ENCODE results near the gene CCDC33.

Gene CCDC33

DNA sequence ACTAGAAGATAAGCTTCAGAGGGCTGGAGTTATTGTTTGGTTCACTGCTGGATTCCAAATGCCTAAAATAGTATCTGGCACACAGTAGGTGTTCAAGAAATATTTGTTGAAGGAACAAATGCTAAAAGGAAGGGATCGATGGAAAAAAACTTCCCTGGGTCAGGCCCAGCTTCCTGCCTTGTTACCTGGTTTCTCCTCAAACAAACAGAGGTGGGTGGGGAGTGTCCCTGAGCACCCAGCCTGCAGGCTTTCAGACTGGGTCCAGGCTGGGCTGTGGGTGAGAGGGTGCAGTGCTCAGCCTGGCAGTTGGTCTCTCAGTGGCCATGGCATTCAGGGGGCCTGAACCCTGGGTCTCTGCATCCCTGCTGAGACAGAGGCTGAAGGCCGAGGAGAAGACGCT, 19.2 kb upstream of the CCDC33 start:
- Histone ChIP-seq H3K36me3 (replicated peaks; ENCODE audit: low read depth, low read length) (no peaks in the 10 kb centered on the region), H3K4me1 (ENCODE audit: low read length) (peaks cover 4% of the 10 kb centered on the region; the same call in 1 of the 2 replicates), H3K79me2 (ENCODE audit: low read length) (no peaks in the 10 kb centered on the region), H3K9me3 (ENCODE audit: insufficient read depth, low read length) (no peaks in the 10 kb centered on the region), H3K4me3 (ENCODE audit: low read length) (no peak overlapping the region), H3K9ac (ENCODE audit: low read length) (no peak overlapping the region), H4K20me1 (ENCODE audit: insufficient read depth, low read length) (no peaks in the 10 kb centered on the region), H3K27me3 (ENCODE audit: low read depth, low read length) (peaks cover 37% of the 10 kb centered on the region), H3K4me2 (ENCODE audit: low read length) (no peak overlapping the region), H3K27ac (ENCODE audit: low read length) (no peak overlapping the region), H2AFZ (ENCODE audit: low read depth, low read length) (no peak overlapping the region)
- TF ChIP-seq EZH2phosphoT487 (IDR thresholded peaks at IDR 0.05; ENCODE audit: low read depth) (no peak), CTCF (IDR thresholded peaks at IDR 0.05; ENCODE audit: low read depth, low read length) (no peak)

- no peak for TF ChIP-seq CTCF (IDR thresholded peaks at IDR 0.05; ENCODE audit: low read depth, low read length)
- TF ChIP-seq EZH2phosphoT487 (IDR thresholded peaks at IDR 0.05; ENCODE audit: low read depth): no peak
- Histone ChIP-seq H3K36me3 (replicated peaks; ENCODE audit: low read depth, low read length) (no peaks in the 10 kb centered on the region), H3K4me1 (ENCODE audit: low read length) (peaks cover 8% of the 10 kb centered on the region), H4K20me1 (ENCODE audit: insufficient read depth, low read length) (no peaks in the 10 kb centered on the region), H3K9ac (ENCODE audit: low read length) (no peak overlapping the region), H3K79me2 (ENCODE audit: low read length) (no peaks in the 10 kb centered on the region), H3K27ac (ENCODE audit: low read length) (no peak overlapping the region), H3K4me2 (ENCODE audit: low read length) (no peak overlapping the region), H3K4me3 (ENCODE audit: low read length) (no peak overlapping the region), H3K27me3 (ENCODE audit: low read depth, low read length) (peaks cover 47% of the 10 kb centered on the region), H2AFZ (ENCODE audit: low read depth, low read length) (no peak overlapping the region), H3K9me3 (ENCODE audit: insufficient read depth, low read length) (no peaks in the 10 kb centered on the region)
Measured at GRCh38 chr15:74217907-74218885, 17.9 kb upstream of the CCDC33 start.

- H3K4me3 ChIP-seq (ENCODE audit: low read length): no peak overlapping the region
- H3K4me2 ChIP-seq (ENCODE audit: low read length): no peak overlapping the region
- H3K9ac ChIP-seq (ENCODE audit: low read length): no peak overlapping the region
- H3K27ac ChIP-seq (ENCODE audit: low read length): no peak overlapping the region
- peaks cover 16% of the 10 kb centered on the region for H3K4me1 ChIP-seq (ENCODE audit: low read length)
- H3K27me3 ChIP-seq (ENCODE audit: low read depth, low read length): peaks cover 40% of the 10 kb centered on the region
- no peaks in the 10 kb centered on the region for H3K79me2 ChIP-seq (ENCODE audit: low read length)
- H3K9me3 ChIP-seq (ENCODE audit: insufficient read depth, low read length): no peaks in the 10 kb centered on the region
- no peaks in the 10 kb centered on the region for H3K36me3 ChIP-seq (replicated peaks; ENCODE audit: low read depth, low read length)
- H4K20me1 ChIP-seq (ENCODE audit: insufficient read depth, low read length): no peaks in the 10 kb centered on the region
- TF ChIP-seq EZH2phosphoT487 (IDR thresholded peaks at IDR 0.05; ENCODE audit: low read depth) (no peak), CTCF (IDR thresholded peaks at IDR 0.05; ENCODE audit: low read depth, low read length) (no peak)
- no peak overlapping the region for H2AFZ ChIP-seq (ENCODE audit: low read depth, low read length)
Measured at GRCh38 chr15:74220475-74221248, 15.5 kb upstream of the CCDC33 start.

Data from OCI-LY3 (cell line).